Hepatocyte (in vitro differentiated cells): Measurements from ENCODE around the gene PPFIA2. TPM values are rescaled to one million over a fixed set of nuclear protein-coding genes. Genes with fewer than 3 reads are reported as not detected.

ENCODE experiments used
- DNase-seq: peaks from one replicate; pipeline ENCODE4 v3.0.0-alpha.2; 2016; ENCODE audit warnings: low spot score
- H2AFZ ChIP-seq: fragments of 200-600 bp; sonication (generic); 2 replicates; pipeline ENCODE4 v1.6.0; 2016; ENCODE audit warnings: antibody characterized with exemption, mild to moderate bottlenecking
- H3K27ac ChIP-seq: fragments of 200-600 bp; sonication (generic); 2 replicates; pipeline ENCODE4 v1.5.1; 2016; ENCODE audit warnings: mild to moderate bottlenecking
- H3K27me3 ChIP-seq: fragments of 200-600 bp; sonication (generic); 2 replicates; pipeline ENCODE4 v1.6.1; 2016
- H3K36me3 ChIP-seq: fragments of 200-600 bp; sonication (generic); replicated peaks from 2 replicates; pipeline ENCODE4 v1.5.1; 2016; ENCODE audit warnings: low read depth; ENCODE audit not compliant: insufficient read depth
- H3K4me1 ChIP-seq: fragments of 200-600 bp; sonication (generic); 2 replicates; pipeline ENCODE4 v1.5.1; 2016; ENCODE audit warnings: mild to moderate bottlenecking, moderate library complexity; ENCODE audit not compliant: insufficient read depth
- H3K4me2 ChIP-seq: fragments of 200-600 bp; sonication (generic); 2 replicates; pipeline ENCODE4 v1.6.0; 2016
- H3K4me3 ChIP-seq: fragments of 200-600 bp; sonication (generic); 2 replicates; pipeline ENCODE4 v1.5.1; 2016; ENCODE audit warnings: mild to moderate bottlenecking
- H3K79me2 ChIP-seq: fragments of 200-600 bp; sonication (generic); 2 replicates; pipeline ENCODE4 v1.6.0; 2017; ENCODE audit warnings: mild to moderate bottlenecking
- H3K9me2 ChIP-seq: fragments of 200-600 bp; sonication (generic); replicated peaks from 2 replicates; pipeline ENCODE4 v1.6.0; 2017; ENCODE audit warnings: mild to moderate bottlenecking; ENCODE audit not compliant: insufficient read depth
- H3K9me3 ChIP-seq: fragments of 200-600 bp; sonication (generic); 2 replicates; pipeline ENCODE4 v1.5.1; 2016; ENCODE audit warnings: low read depth, mild to moderate bottlenecking
- H4K20me1 ChIP-seq: fragments of 200-600 bp; sonication (generic); 2 replicates; pipeline ENCODE4 v1.6.0; 2016; ENCODE audit warnings: mild to moderate bottlenecking; ENCODE audit not compliant: insufficient read depth, poor library complexity, severe bottlenecking
- CTCF ChIP-seq: fragments of 200-600 bp; sonication (generic); IDR thresholded peaks from 2 replicates; pipeline ENCODE4 v1.5.1; 2016; ENCODE audit warnings: antibody characterized with exemption, mild to moderate bottlenecking; ENCODE audit not compliant: poor library complexity
- EZH2 ChIP-seq: fragments of 200-600 bp; sonication (generic); IDR thresholded peaks from 2 replicates; pipeline ENCODE4 v1.6.1; 2016; ENCODE audit warnings: antibody characterized with exemption, mild to moderate bottlenecking, borderline replicate concordance
- EZH2phosphoT487 ChIP-seq: fragments of 200-600 bp; sonication (generic); IDR thresholded peaks from one replicate; pipeline ENCODE4 v1.6.1; 2018; ENCODE audit warnings: antibody characterized with exemption, mild to moderate bottlenecking, low read depth, moderate library complexity; ENCODE audit not compliant: unreplicated experiment, severe bottlenecking
- WGBS: methylation state at CpG from one replicate; pipeline ENCODE4 v1.1.6; 2016; ENCODE audit warnings: low lambda C conversion rate; ENCODE audit errors: missing lambda C conversion rate; 5-methylcytosine and 5-hydroxymethylcytosine counted together
- polyA plus RNA-seq: library from polyadenylated mRNA; unstranded; fragments of >200 nt; fragmentation: Nextera tagmentation; extraction: Ambion mirVana; gene quantifications from 2 replicates; pipeline ENCODE4 v1.2.1, GENCODE V29; 2016
- total RNA-seq: library from RNA; depleted of rRNA; stranded (reverse); fragments of >200 nt; gene quantifications from 2 replicates; pipeline ENCODE4 v1.2.3, GENCODE V29; 2014

Gene PPFIA2
- total and polyA plus RNA-seq, 2 experiments from 2014 or later: 1.2 TPM; not detected in 1

- DNase-seq: no peak
- 69% methylated on average over 3 of the region's 3 CpGs for WGBS
- no peak for TF ChIP-seq EZH2
- no peak for TF ChIP-seq EZH2phosphoT487
- no peak for TF ChIP-seq CTCF
- no peaks in the 10 kb centered on the region for H3K9me3 ChIP-seq
- H3K4me2 ChIP-seq: no peak overlapping the region
- no peaks in the 10 kb centered on the region for H4K20me1 ChIP-seq
- H3K4me3 ChIP-seq: no peak overlapping the region
- H3K79me2 ChIP-seq: no peaks in the 10 kb centered on the region
- no peak overlapping the region for H2AFZ ChIP-seq
- H3K9me2 ChIP-seq: no peaks in the 10 kb centered on the region
- no peaks in the 10 kb centered on the region for H3K4me1 ChIP-seq
- H3K27ac ChIP-seq: no peak overlapping the region
- no peaks in the 10 kb centered on the region for H3K36me3 ChIP-seq
- no peaks in the 10 kb centered on the region for H3K27me3 ChIP-seq
These were observed 527.4 kb downstream of the PPFIA2 start for GRCh38 chr12:81231574-81232368.

GRCh38 chr12:81229759-81230158 is 529.4 kb downstream of the PPFIA2 start:
- no peak for DNase-seq
- Histone ChIP-seq H3K9me3 (no peaks in the 10 kb centered on the region), H4K20me1 (no peaks in the 10 kb centered on the region), H3K27ac (no peak overlapping the region), H2AFZ (no peak overlapping the region), H3K27me3 (no peaks in the 10 kb centered on the region), H3K36me3 (no peaks in the 10 kb centered on the region), H3K4me1 (no peaks in the 10 kb centered on the region), H3K9me2 (no peaks in the 10 kb centered on the region), H3K79me2 (no peaks in the 10 kb centered on the region), H3K4me2 (no peak overlapping the region), H3K4me3 (no peak overlapping the region)
- TF ChIP-seq EZH2: no peak
- TF ChIP-seq CTCF: no peak
- WGBS: 66% methylated on average over 5 of the region's 5 CpGs

- no peak overlapping the region for H3K4me3 ChIP-seq
- TF ChIP-seq EZH2 (no peak), EZH2phosphoT487 (no peak), CTCF (no peak)
- H3K9me2 ChIP-seq: no peaks in the 10 kb centered on the region
- H3K9me3 ChIP-seq: no peaks in the 10 kb centered on the region
- no peak overlapping the region for H3K27ac ChIP-seq
- H2AFZ ChIP-seq: no peak overlapping the region
- DNase-seq: no peak
- no peaks in the 10 kb centered on the region for H4K20me1 ChIP-seq
- H3K4me1 ChIP-seq: no peaks in the 10 kb centered on the region
- H3K36me3 ChIP-seq: no peaks in the 10 kb centered on the region
- WGBS: 95% methylated on average over 6 of the region's 6 CpGs
- H3K27me3 ChIP-seq: no peaks in the 10 kb centered on the region
- H3K79me2 ChIP-seq: no peaks in the 10 kb centered on the region
- H3K4me2 ChIP-seq: no peak overlapping the region
These were observed 534.5 kb downstream of the PPFIA2 start for GRCh38 chr12:81224626-81225025.
